Stimulated activated naive CD4-positive, alpha-beta T cell (primary cell): ENCODE measurements around the gene FARP1.

Experiments used
- DNase-seq, 6 experiments: peaks; one replicate each; lab custom pipeline; 2025; lab: John Stamatoyannopoulos, UW

FARP1 gene

DNA sequence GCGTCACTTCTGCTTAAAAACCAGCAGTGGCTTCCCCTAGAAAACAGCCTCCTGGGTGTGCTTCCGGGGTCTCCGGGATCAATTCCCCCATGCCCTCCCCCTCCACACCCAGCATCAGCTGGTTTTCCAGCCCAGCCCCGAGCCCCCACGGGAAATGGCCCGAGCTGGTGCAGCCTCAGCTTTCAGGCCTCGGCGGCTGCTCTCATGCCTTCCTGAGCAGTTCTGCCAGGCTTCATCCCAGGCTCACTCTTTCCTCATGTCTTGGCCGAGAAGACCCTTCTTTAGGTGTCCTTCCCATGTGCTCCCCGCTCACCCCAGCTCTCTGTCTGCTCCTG lies 137.2 kb downstream of the FARP1 start:
- no peak for DNase-seq

DNA sequence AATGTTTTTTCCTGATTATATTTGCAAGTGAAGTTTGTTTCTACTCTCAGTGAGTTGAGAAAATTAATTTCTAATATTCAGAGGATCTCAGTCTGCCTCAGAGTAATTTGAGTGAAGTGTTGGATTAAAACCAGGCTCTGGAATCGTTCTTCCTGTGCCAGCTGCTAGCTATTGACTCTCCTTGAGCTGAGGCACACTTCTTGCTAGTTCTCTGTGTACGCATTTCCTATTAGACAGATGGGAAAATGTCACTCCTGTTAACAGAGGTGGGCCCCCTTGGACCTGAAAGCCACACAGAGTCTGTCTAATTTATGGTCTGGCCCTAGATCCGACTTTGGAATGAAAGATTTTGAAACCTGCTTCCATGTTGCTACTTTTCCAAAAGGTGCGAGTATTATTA lies 141.8 kb downstream of the FARP1 start:
- DNase-seq = no peak

- no peak for DNase-seq
These were observed 142.4 kb downstream of the FARP1 start for GRCh38 chr13:98285317-98285716.

DNA sequence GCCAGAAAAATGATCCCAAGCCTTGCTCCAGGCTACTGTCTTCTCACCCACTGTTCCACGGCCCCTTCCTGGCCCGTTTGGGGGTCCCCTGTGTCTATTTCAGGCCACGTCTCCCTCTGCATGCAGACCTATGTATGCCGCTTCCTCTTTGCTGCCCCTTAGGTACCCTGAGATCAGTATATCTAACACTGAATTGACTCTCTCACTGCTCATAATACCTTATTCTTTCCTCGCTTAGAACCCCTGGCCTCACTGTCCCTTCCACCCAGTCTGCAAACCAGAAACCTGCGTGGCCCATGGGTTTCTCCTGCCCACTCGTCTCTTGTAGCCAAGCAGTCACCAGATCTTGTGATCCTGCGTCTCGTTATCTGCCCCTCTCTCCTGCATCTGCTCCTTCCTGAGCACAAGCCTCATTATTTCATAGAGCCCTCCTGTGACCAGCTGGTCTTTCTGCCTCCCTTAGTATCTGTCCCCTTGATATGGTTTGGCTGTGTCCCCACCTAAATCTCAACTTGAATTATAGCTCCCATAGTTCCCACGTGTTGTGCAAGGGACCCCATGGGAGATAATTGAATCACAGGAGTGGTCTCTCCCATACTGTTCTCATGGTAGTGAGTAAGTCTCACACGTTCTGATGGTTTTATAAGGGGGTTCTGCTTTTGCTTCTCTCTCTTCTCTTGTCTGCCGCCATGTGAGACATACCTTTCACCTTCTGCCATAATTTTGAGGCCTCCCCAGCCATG lies 143.1 kb downstream of the FARP1 start:
- DNase-seq = no peak

DNA sequence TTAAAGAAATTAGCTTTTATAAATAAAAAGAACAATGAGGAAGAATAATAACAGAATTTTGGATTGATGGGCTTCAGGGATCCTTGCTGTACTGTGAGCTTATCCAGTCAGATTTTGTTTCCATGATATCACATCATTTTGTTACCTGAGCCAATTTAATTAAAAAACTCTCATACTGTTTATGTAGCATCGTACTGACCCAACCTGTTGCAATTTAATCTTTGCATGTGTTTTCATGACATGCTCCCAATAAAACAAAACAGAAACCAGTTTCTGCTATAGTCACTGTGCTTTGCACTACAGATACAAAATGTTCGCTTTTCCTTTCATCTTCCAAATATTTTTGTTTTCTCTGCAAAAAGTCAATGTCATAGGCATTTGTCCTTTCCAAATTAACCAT lies 143.9 kb downstream of the FARP1 start:
- DNase-seq = no peak

DNA sequence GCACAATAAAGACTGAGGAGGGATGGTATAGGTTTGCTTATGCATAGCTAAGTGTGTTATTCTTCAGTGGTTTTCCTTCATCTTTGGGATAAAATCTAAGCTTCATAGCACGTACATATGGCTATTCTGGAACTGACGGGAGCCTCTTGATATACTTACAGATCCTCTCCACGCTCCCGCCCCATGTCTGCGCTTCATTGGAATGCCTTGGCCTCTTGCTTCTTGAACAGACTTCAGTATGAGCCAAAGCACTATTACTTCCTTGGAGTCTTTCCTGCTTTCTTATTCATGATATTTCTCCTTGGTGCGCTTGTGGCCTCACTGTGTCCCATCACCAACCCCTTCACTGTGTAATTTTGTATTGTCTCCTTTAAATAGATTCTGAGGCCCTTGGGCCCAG lies 145.3 kb downstream of the FARP1 start:
- DNase-seq = no peak

DNA sequence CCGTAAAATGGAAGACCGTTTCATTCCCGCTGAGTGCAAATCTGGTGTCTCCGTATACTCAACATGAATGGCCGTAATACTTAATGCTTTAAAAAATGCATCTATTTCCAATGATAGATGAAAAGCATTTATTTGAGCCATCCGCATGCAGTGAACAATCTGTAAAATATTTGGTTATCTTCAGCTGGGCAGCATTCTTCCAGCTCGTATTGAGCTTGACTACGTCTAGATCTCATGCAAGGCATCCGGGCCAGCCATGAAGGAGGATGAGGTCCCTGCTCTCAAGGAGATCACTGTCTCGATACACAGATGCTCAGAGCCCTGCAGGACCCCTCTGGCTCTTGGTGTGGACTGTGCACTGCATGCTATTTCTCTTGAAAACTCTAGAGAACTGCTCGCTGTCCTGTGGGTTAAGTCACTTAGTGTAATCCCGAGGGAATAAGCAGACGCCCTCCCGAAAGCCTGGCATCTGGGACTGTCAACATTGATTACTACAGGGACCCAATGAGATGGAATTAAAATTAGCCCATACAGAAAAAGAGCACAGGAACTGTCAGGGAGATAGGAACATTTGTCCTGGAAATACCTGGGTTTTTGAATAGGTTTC lies 146.5 kb downstream of the FARP1 start:
- no peak for DNase-seq

GRCh38 chr13:98290261-98290660 lies 147.4 kb downstream of the FARP1 start:
- DNase-seq = no peak

GRCh38 chr13:98291658-98292057 lies 148.8 kb downstream of the FARP1 start:
- no peak for DNase-seq

DNA sequence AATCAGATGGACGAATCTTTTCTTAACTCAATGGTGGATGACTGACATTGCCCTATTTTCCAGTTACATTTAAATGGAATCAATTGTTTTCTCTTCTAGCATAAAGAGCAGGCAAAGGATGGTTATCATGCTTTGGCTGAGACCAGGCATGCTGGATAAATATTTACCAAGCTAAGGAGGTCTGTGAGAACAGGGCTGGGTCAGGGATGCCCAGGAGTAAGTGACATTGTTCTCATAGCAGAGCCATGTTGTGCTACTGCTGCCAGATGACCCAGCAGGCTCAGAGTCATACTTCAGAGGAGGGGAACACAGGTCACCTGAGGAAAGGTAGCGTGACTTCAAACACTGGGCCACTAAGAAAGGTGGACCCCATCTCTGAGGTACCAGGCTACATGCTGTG lies 150.2 kb downstream of the FARP1 start:
- DNase-seq = no peak

DNA sequence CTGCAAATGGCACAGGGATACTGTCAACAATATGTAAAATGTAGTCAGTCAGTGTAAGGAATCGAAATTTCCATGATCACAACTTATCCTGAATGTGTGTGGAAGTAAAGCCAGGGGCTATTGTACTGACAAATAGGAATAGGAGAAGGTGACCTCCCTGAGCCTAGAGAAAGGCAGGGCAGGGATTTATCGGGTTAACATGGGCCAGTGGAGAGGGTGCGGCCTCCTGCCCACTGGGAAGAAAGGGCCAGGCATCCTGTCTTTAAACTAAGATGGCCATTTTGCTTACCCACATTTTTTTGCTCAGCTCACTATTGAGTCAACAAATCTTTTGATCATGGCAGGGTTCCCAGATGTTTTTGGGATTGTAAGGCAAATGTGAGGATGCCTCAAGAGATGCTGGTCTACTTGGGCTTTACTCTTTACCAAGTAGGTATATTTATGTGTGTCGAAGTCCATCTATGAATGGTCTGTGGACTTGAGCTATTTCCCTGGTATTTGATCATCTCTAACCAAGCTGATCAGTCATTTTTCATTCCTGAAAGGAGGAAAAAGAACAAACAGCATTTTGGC lies 150.8 kb downstream of the FARP1 start:
- DNase-seq = no peak

DNA sequence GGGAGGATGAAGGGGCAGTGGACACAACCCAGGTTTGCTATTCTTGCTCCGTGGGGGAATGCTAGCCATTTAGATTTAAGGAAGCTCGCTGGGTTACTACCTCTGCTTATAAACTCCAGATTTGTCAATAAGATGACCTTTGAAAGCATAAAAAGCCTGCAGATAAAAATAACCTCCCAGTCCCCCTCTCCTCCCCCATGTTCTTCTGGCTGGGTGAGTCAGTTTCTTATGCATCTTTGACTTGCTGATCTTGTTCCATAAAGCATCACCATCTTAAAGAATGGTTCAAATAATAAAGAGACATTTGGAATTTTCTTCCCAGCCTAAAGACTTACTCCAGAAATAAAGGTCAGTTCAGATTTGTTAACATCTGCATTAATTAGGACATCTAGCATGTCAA lies 152.5 kb downstream of the FARP1 start:
- DNase-seq = no peak

DNA sequence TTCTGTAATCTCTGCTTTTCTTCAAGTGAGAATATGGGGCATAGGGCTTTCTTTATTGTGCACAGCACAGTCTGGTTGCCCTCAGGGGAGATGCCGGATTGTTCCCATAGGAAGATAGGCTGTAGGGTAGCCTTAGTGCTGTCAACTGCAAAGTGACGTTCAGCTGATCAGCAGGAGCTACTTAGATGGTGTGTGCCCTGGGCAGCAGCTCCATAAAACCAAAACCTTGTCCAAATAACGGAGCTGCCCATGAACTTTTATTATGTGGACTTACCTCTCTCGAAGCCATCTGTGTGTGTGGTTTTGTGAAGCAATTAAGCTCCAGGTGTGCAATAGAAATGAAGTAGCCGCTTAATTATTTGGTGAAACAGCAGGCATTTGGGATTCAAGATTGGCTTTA lies 154.2 kb downstream of the FARP1 start:
- DNase-seq = no peak

DNA sequence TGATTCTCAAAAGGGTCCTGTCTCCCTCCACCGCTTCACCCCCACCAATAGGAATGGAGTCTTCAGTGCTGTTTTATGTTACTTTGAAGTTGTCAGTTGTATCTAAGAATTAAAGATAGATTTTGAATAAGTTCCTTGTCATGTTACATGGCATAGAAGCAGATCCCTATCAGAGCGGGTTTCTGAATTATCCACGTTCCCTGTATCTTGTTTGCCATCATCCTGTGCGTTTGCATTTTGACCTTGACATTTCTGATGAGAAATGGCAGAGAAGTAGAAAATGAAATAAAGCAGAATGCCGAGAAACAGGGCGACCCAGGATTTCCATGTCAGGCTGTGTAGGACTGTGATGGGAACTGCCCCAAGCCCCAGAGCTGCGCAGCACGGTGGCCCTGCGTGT lies 154.9 kb downstream of the FARP1 start:
- DNase-seq = no peak

DNA sequence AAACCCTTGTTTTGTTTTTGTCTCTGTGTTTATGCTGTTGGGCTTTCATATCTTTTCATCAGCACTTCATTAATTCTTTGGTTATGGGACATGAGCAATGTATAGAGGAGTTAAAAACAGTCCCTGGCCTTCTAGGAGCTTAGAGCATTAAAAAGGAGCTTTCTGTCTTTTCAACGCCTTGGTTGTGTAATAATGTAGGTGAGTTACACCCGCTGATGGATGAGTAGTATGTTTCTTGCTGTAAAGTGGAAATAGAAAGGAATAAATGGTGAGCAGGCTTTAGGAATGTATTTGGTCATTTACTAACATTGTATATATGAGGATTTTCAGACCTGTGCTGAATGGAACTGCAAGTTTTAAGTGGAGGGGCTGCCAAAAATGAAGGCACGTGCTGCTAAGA lies 155.7 kb downstream of the FARP1 start:
- no peak for DNase-seq

- no peak for DNase-seq
These were observed 156.5 kb downstream of the FARP1 start for GRCh38 chr13:98299235-98299965.

- no peak for DNase-seq
These were observed 157.1 kb downstream of the FARP1 start for GRCh38 chr13:98299966-98300350.

DNA sequence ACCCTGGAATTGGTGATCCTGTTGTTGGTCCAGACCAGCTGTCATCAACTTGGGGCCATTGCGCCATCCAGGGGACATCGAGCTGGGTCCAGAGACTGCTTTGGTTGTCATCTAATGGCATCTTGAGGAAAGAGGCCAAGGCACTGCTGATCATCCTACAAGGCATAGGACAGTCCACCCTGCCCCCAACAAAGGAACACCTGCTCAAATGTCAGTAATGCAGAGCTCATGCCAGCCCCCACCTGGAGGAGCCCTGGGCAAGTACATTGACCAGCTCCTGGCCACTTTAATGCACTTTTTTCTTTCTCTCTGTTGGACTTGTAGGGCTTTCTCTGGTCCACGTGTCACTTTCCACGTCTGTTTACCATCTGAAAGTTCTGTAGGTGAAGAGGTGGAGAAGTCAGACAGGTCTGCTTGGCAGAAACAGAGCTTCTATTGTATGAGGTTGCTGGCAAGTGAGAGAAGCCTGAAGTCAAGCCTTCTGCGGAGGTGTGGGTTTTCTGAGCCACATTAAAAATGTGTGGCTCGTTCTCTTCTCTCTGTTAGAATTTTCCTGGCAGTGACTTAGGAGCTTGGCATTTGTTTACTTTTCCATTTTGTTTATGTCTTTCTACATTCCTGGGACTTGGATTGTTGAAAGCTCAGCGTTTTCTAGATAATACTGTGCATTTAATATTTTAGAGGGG lies 158.2 kb downstream of the FARP1 start:
- DNase-seq = no peak

GRCh38 chr13:98301721-98302120 lies 158.8 kb downstream of the FARP1 start:
- no peak for DNase-seq

DNA sequence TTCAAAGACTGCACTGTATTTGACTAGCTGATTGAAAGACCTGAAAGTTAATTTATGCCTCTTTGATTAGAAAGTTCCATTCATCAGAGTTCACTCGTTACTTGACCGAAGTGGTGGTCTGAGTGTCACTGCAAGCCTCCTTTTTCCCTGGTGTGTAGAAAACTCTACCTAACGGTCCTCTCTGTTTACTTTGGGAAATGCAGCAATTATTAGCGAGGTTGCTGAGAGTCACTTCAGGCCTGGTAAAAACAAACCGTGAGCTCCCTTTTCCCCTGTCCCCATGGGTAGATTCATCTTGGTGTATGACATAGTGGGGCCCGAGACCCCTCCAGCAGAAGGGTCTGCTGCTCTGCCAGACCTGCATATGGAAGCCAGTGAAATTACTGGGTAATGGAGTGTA lies 161.0 kb downstream of the FARP1 start:
- DNase-seq = no peak

DNA sequence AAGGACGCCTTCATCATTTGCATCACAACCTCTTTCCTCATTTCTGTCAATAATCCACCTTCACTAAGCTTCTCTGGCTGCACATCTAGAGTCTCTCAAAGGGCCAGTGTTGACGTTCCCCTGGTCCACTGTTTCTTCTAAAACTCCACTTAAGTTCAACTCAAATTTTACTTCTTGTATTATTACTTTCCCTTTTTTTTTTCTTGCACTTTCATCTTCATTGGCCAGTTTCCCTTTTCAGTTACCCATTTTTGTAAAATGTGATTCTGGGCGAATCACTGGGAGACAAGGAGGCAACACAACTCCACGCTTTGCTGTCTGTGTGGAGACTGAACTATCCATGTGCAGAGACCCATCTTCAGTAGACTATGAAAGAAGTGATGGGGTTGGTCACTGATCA lies 162.8 kb downstream of the FARP1 start:
- DNase-seq = no peak

DNA sequence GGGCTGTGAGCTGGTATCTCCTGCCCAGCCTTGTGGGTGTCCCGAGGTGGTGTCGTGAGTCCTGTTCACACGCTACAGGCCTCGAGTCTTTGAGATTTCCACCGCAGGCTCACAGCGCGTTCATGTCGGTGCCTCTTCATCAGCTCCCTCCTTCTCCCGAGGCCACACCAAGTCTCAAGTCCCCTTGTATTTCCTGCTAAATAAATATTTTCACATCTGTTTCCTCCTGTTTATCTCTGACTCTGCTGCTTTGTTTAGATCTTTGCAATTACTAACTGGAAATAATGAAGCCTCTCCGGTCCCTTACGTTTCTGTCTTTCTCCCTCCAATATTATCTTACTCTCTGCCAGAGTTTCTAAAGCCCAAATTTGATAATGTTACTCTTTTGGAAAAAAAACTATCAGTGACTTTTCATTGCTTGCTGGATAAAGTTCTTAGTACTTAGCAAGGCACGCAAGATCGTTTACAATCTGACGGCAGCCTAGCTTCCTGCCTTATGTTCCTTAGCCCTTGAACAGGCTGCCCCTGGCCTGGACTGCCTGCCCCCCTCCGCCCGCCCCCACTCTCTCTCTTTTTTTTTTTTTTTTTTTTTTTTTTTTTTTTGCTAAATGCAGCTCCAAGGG lies 164.7 kb downstream of the FARP1 start:
- DNase-seq = no peak
